GM20000 (cell line): Measurements from ENCODE around the gene RUNX1.

Source experiments
- DNase-seq: peaks from one replicate; pipeline ENCODE4 v3.0.0; 2012; ENCODE audit warnings: low spot score
- CTCF ChIP-seq: IDR thresholded peaks from 2 replicates; pipeline ENCODE4 v1.5.1; 2012; ENCODE audit warnings: mild to moderate bottlenecking, control low read depth; ENCODE audit errors: extremely low read depth, missing control alignments

RUNX1 gene

GRCh38 chr21:35063428-35064172 lies 14.5 kb upstream of the RUNX1 start:
- TF ChIP-seq CTCF: no peak
- DNase-seq: no peak

GRCh38 chr21:35062016-35062415 lies 12.9 kb upstream of the RUNX1 start:
- no peak for TF ChIP-seq CTCF
- no peak for DNase-seq

- DNase-seq: no peak
- TF ChIP-seq CTCF: no peak
Measured at GRCh38 chr21:35059742-35060141, 10.6 kb upstream of the RUNX1 start.

- DNase-seq: no peak
- no peak for TF ChIP-seq CTCF
Measured at GRCh38 chr21:35058058-35058457, 9.0 kb upstream of the RUNX1 start.

GRCh38 chr21:35057428-35057827 lies 8.3 kb upstream of the RUNX1 start:
- no peak for DNase-seq
- TF ChIP-seq CTCF: no peak

GRCh38 chr21:35053356-35054096 lies 4.4 kb upstream of the RUNX1 start:
- DNase-seq: no peak
- TF ChIP-seq CTCF: no peak

GRCh38 chr21:35052801-35053200 lies 3.7 kb upstream of the RUNX1 start:
- no peak for TF ChIP-seq CTCF

More at GRCh38 chr21:35052801-35053200, 3.7 kb upstream of the RUNX1 start:
- no peak for DNase-seq
